ENCODE results near the gene YTHDF1.

The YTHDF1 gene

DNA sequence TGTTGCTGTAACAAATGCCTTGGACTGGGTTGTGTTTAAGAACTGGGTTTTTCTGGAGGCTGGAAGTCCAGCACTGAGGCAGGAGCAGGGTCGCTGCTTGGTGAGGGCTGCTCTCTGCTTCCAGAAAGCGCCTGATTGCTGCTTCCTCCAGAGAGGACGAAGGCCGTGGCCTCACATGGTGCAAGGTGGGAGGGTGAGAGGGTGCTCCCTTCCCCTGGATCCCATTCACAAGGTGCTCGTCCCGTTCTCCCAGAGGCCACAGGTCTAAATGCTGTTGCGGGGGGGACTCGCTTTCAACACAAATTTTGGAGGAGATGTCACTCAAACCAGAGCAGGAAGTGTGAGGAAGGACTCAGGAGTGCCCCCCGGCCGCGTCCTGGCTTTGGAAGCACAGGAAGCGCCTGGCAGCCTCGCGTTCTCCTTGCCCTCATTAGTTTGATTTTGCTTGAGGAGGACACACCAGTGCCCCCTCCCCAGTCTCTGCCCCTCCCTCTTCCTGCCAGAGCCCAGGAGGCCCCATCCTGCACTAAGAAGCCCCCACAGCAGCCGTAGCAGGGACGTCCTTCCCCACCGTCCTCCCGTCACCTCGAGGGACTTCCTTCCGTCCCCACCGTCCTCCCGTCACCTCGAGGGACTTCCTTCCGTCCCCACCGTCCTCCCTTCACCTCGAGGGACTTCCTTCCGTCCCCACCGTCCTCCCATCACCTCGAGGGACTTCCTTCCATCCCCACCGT lies 46.0 kb upstream of the YTHDF1 start:
- TF ChIP-seq CTCF (IDR thresholded peaks at IDR 0.05; ENCODE audit: poor library complexity, severe bottlenecking) = no peak
- ATAC-seq (ENCODE audit: low read depth) (no peak), DNase-seq (ENCODE audit: low spot score) (no peak)
- no peaks in the 10 kb centered on the region for H3K4me1 ChIP-seq (ENCODE audit: insufficient read depth, poor library complexity, severe bottlenecking)
- peaks cover 24% of the 10 kb centered on the region for H3K27me3 ChIP-seq (ENCODE audit: insufficient read depth, poor library complexity, severe bottlenecking)
- H3K4me3 ChIP-seq (ENCODE audit: severe bottlenecking) = no peak overlapping the region
- H3K9me3 ChIP-seq (ENCODE audit: severe bottlenecking) = no peaks in the 10 kb centered on the region
- no peaks in the 10 kb centered on the region for H3K36me3 ChIP-seq (ENCODE audit: low read depth)
- no peak overlapping the region for H3K27ac ChIP-seq (ENCODE audit: poor library complexity, severe bottlenecking)

- no peak for TF ChIP-seq CTCF (IDR thresholded peaks at IDR 0.05; ENCODE audit: poor library complexity, severe bottlenecking)
- ATAC-seq (ENCODE audit: low read depth) (no peak; the same call in 2 of the 3 replicates), DNase-seq (ENCODE audit: low spot score) (no peak)
- Histone ChIP-seq H3K36me3 (ENCODE audit: low read depth) (no peaks in the 10 kb centered on the region), H3K4me1 (ENCODE audit: insufficient read depth, poor library complexity, severe bottlenecking) (peaks cover 2% of the 10 kb centered on the region), H3K9me3 (ENCODE audit: severe bottlenecking) (no peaks in the 10 kb centered on the region), H3K27ac (ENCODE audit: poor library complexity, severe bottlenecking) (no peak overlapping the region), H3K4me3 (ENCODE audit: severe bottlenecking) (no peak overlapping the region), H3K27me3 (ENCODE audit: insufficient read depth, poor library complexity, severe bottlenecking) (peaks cover 31% of the 10 kb centered on the region)
Measured at GRCh38 chr20:63261060-63261794, 45.3 kb upstream of the YTHDF1 start.

DNA sequence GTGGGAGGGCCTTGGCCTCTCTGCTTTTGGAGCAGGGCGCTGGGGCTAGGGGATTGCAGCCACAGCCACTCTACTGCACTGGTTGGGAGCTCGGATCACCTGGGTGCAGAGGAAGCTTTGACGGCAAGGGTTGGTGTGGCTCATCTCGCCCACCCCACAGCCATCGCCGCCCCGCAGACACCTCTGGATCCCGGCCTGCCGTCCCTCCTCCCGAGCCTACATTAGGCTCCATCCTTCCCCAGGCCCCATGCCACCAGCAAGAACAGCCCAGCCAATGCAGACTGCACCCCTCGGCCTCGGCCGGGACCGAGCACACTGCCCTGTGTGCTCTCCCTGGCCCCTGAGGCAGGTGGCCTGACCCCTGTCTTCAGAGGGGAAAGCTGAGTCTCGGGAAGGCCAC lies 44.6 kb upstream of the YTHDF1 start:
- Histone ChIP-seq H3K36me3 (ENCODE audit: low read depth) (no peaks in the 10 kb centered on the region), H3K27ac (ENCODE audit: poor library complexity, severe bottlenecking) (no peak overlapping the region), H3K4me3 (ENCODE audit: severe bottlenecking) (no peak overlapping the region), H3K4me1 (ENCODE audit: insufficient read depth, poor library complexity, severe bottlenecking) (peaks cover 6% of the 10 kb centered on the region), H3K27me3 (ENCODE audit: insufficient read depth, poor library complexity, severe bottlenecking) (peaks cover 38% of the 10 kb centered on the region), H3K9me3 (ENCODE audit: severe bottlenecking) (no peaks in the 10 kb centered on the region)
- ATAC-seq (ENCODE audit: low read depth) = no peak
- DNase-seq (ENCODE audit: low spot score) = no peak
- TF ChIP-seq CTCF (IDR thresholded peaks at IDR 0.05; ENCODE audit: poor library complexity, severe bottlenecking) = no peak

GRCh38 chr20:63259734-63260460 lies 44.0 kb upstream of the YTHDF1 start:
- Histone ChIP-seq H3K27me3 (ENCODE audit: insufficient read depth, poor library complexity, severe bottlenecking) (peaks cover 44% of the 10 kb centered on the region), H3K4me3 (ENCODE audit: severe bottlenecking) (no peak overlapping the region), H3K9me3 (ENCODE audit: severe bottlenecking) (no peaks in the 10 kb centered on the region), H3K27ac (ENCODE audit: poor library complexity, severe bottlenecking) (no peak overlapping the region), H3K36me3 (ENCODE audit: low read depth) (no peaks in the 10 kb centered on the region), H3K4me1 (ENCODE audit: insufficient read depth, poor library complexity, severe bottlenecking) (peaks cover 6% of the 10 kb centered on the region)
- DNase-seq (ENCODE audit: low spot score) = no peak
- ATAC-seq (ENCODE audit: low read depth) = no peak
- no peak for TF ChIP-seq CTCF (IDR thresholded peaks at IDR 0.05; ENCODE audit: poor library complexity, severe bottlenecking)

Measured in RWPE2 (cell line).